CD4-positive, alpha-beta memory T cell (primary cell): ENCODE results near the gene RPS28. TPM values are rescaled to one million over a fixed set of nuclear protein-coding genes. Genes with fewer than 3 reads are reported as not detected.
A peak's percentile ranks its signal among the peaks of the same experiment; 100 is the strongest.
"Not testable (repeated sequence)": the region's sequence is repeated elsewhere in the genome, so short reads cannot be mapped to it uniquely, and the experiment has no call there.

Experiments
- CTCF ChIA-PET: fragments of 350-600 bp; sonication (Branson Sonifier 250); formaldehyde crosslinking; loops from one replicate; lab custom pipeline; 2021; ENCODE audit warnings: inconsistent platforms; ENCODE audit not compliant: partially characterized antibody; lab: Charles Lee
- POLR2A ChIA-PET: fragments of 350-600 bp; sonication (Branson Sonifier 250); formaldehyde crosslinking; loops from one replicate; lab custom pipeline; 2021; ENCODE audit not compliant: partially characterized antibody; lab: Charles Lee
- DNase-seq, 5 donors: peaks; one replicate each; pipeline versions ENCODE4 v3.0.0 to v3.0.0-alpha.2; 2020 to 2022; ENCODE audit warnings: mixed read lengths in 1 of 5
- H3K27ac ChIP-seq: one replicate; pipeline ENCODE4 v1.7.0; 2013; ENCODE audit warnings: low read depth, low read length
- H3K27me3 ChIP-seq: 2 replicates; pipeline ENCODE4 v1.7.0; 2013; ENCODE audit warnings: mild to moderate bottlenecking, low read length, moderate library complexity; ENCODE audit not compliant: insufficient read depth
- H3K36me3 ChIP-seq: 2 replicates; pipeline ENCODE4 v1.7.0; 2013; ENCODE audit warnings: mild to moderate bottlenecking, low read length, moderate library complexity; ENCODE audit not compliant: insufficient read depth
- H3K4me1 ChIP-seq: 2 replicates; pipeline ENCODE4 v1.7.0; 2013; ENCODE audit warnings: mild to moderate bottlenecking, low read length, moderate library complexity; ENCODE audit not compliant: insufficient read depth
- H3K4me3 ChIP-seq, 2 donors: one replicate each; pipeline ENCODE4 v1.7.0; 2013; ENCODE audit warnings: low read length in 2 of 2, mild to moderate bottlenecking in 1 of 2
- H3K9me3 ChIP-seq, 2 donors: one replicate each; pipeline ENCODE4 v1.7.0; 2013; ENCODE audit warnings: low read length in 2 of 2, control low read depth in 1 of 2; ENCODE audit not compliant: control insufficient read depth in 1 of 2
- H3K27ac Mint-ChIP-seq, 7 donors: one replicate each; pipeline ENCODE4 v1.8.0; 2020 to 2021; ENCODE audit warnings: mixed read lengths in 7 of 7, mild to moderate bottlenecking in 6 of 7, inconsistent platforms in 3 of 7, moderate library complexity in 3 of 7
- H3K27me3 Mint-ChIP-seq, 2 donors: one replicate each; pipeline ENCODE4 v1.8.0; 2020 to 2021; ENCODE audit warnings: mixed read lengths in 2 of 2
- H3K36me3 Mint-ChIP-seq, 2 donors: one replicate each; pipeline ENCODE4 v1.8.0; 2020 to 2021; ENCODE audit warnings: mixed read lengths in 2 of 2, inconsistent platforms in 1 of 2, mild to moderate bottlenecking in 1 of 2
- H3K4me1 Mint-ChIP-seq, 4 donors: one replicate each; pipeline ENCODE4 v1.8.0; 2020 to 2021; ENCODE audit warnings: mixed read lengths in 4 of 4, mild to moderate bottlenecking in 1 of 4
- H3K4me3 Mint-ChIP-seq, 8 donors: one replicate each; pipeline ENCODE4 v1.8.0; 2020 to 2021; ENCODE audit warnings: mixed read lengths in 8 of 8, mild to moderate bottlenecking in 7 of 8, moderate library complexity in 6 of 8, inconsistent platforms in 3 of 8
- H3K9me3 Mint-ChIP-seq, 8 donors: one replicate each; pipeline ENCODE4 v1.8.0; 2020 to 2021; ENCODE audit warnings: mixed read lengths in 8 of 8, mild to moderate bottlenecking in 5 of 8, inconsistent platforms in 3 of 8, moderate library complexity in 1 of 8
- intact Hi-C: fragments of 100-400 bp; cut with micrococcal nuclease; formaldehyde crosslinking; loops from one replicate; pipeline ENCODE4 v1.15.1; 2023
- polyA plus RNA-seq, 2 donors: library from polyadenylated mRNA; unstranded; fragments of 300-500 nt; fragmentation: Illumina TruSeq; gene quantifications; one replicate each; pipeline ENCODE4 v1.2.3, GENCODE V29; 2021
- total RNA-seq, 2 experiments: library from RNA; stranded (reverse); gene quantifications; one replicate each; pipeline ENCODE4 v1.2.3, GENCODE V29; 2021

The RPS28 gene
- total and polyA plus RNA-seq, 4 experiments from 2014 or later: 1,408 to 3,045 (median 2,940) TPM

GRCh38 chr19:8340341-8341096 lies 19.2 kb downstream of the RPS28 start:
- ChIA-PET CTCF (interaction anchor here (0.8 to 7.0 kb wide), 3 partner anchors 13 to 73 kb away, joined by 3 to 76 read pairs (median 5); partner anchors contain the start of gene MARCHF2), POLR2A (interaction anchor here (3.3 kb wide), 1 partner anchor 19 kb away, joined by 16 read pairs; the partner anchor contains the start of genes NDUFA7 and RPS28)
- no peak overlapping the region for H3K4me3 ChIP-seq
- Mint-ChIP-seq H3K36me3 (no peaks in the 10 kb centered on the region), H3K27ac (no peak overlapping the region), H3K4me1 (peaks cover 4 to 19% (median 13%) of the 10 kb centered on the region in 4 donors), H3K9me3 (no peaks in the 10 kb centered on the region), H3K4me3 (peak overlapping the region in 2 of 8 donors; percentile 8 to 43), H3K27me3 (peaks cover 8 to 13% of the 10 kb centered on the region in 2 donors)
- H3K27me3 ChIP-seq: no peaks in the 10 kb centered on the region
- no peaks in the 10 kb centered on the region for H3K36me3 ChIP-seq
- no peaks in the 10 kb centered on the region for H3K9me3 ChIP-seq
- intact Hi-C loops: no loop called here
- DNase-seq: no peak
- peaks cover 10% of the 10 kb centered on the region for H3K4me1 ChIP-seq
- H3K27ac ChIP-seq: no peak overlapping the region

- H3K4me3 ChIP-seq, H3K36me3 Mint-ChIP-seq, H3K9me3 Mint-ChIP-seq, DNase-seq, H3K36me3 ChIP-seq, H3K27ac ChIP-seq, intact Hi-C loops, H3K9me3 ChIP-seq, H3K27me3 ChIP-seq: not testable (repeated sequence)
- peak overlapping the region in 5 of 7 donors; percentile 22 to 60 (median 57) for H3K27ac Mint-ChIP-seq
- ChIA-PET CTCF (interaction anchor here (0.8 to 7.0 kb wide), 4 partner anchors 12 to 274 kb away, joined by 3 to 76 read pairs (median 4); partner anchors contain the start of gene MARCHF2), POLR2A (interaction anchor here (1.0 to 3.3 kb wide), 3 partner anchors 18 to 173 kb away, joined by 3 to 16 read pairs (median 6); partner anchors contain the start of genes NDUFA7, RPS28 and ZNF414)
- H3K4me1 Mint-ChIP-seq: peaks cover 1 to 13% (median 8%) of the 10 kb centered on the region in 4 donors
- peak overlapping the region in 7 of 8 donors; percentile 43 to 61 (median 51) for H3K4me3 Mint-ChIP-seq
- H3K4me1 ChIP-seq: peaks cover 10% of the 10 kb centered on the region
- H3K27me3 Mint-ChIP-seq: peaks cover 4 to 10% of the 10 kb centered on the region in 2 donors
Measured at GRCh38 chr19:8341504-8341903, 20.2 kb downstream of the RPS28 start.

GRCh38 chr19:8342316-8342683 lies 21.0 kb downstream of the RPS28 start:
- ChIA-PET POLR2A (interaction anchor here (1.2 to 3.3 kb wide), 4 partner anchors 11 to 172 kb away, joined by 4 to 16 read pairs (median 8); partner anchors contain the start of genes NDUFA7, RPS28 and ZNF414), CTCF (interaction anchor here (7.0 kb wide), 1 partner anchor 11 kb away, joined by 76 read pairs; no protein-coding TSS in a partner anchor)
- Histone ChIP-seq H3K9me3 (no peaks in the 10 kb centered on the region), H3K27ac (no peak overlapping the region), H3K27me3 (no peaks in the 10 kb centered on the region), H3K4me3 (no peak overlapping the region), H3K36me3 (no peaks in the 10 kb centered on the region), H3K4me1 (peaks cover 10% of the 10 kb centered on the region)
- peak overlapping the region in 4 of 7 donors; percentile 29 to 76 (median 46) for H3K27ac Mint-ChIP-seq
- no peak for DNase-seq
- intact Hi-C loops: no loop called here
- H3K36me3 Mint-ChIP-seq: no peaks in the 10 kb centered on the region
- H3K4me1 Mint-ChIP-seq: peaks cover 1 to 13% (median 8%) of the 10 kb centered on the region in 4 donors
- H3K9me3 Mint-ChIP-seq: no peaks in the 10 kb centered on the region
- H3K27me3 Mint-ChIP-seq: peaks cover 0 to 11% of the 10 kb centered on the region in 2 donors
- H3K4me3 Mint-ChIP-seq: peak overlapping the region in 7 of 8 donors; percentile 31 to 87 (median 61)

- Histone ChIP-seq H3K4me3 (peak within 1 kb of the TSS; percentile 11 to 52), H3K4me1 (peaks cover 10% of the 10 kb centered on the region), H3K27ac (peak within 1 kb of the TSS; percentile 43), H3K9me3 (no peaks in the 10 kb centered on the region), H3K27me3 (no peaks in the 10 kb centered on the region), H3K36me3 (no peaks in the 10 kb centered on the region)
- no peaks in the 10 kb centered on the region for H3K36me3 Mint-ChIP-seq
- POLR2A ChIA-PET: interaction anchor here (1.2 to 3.3 kb wide), 5 partner anchors 11 to 171 kb away, joined by 3 to 16 read pairs (median 6); partner anchors contain the start of genes NDUFA7, RPS28 and ZNF414
- peaks cover 0 to 13% (median 8%) of the 10 kb centered on the region in 4 donors for H3K4me1 Mint-ChIP-seq
- DNase-seq: peak; percentile 88 to 94 (median 89)
- no peaks in the 10 kb centered on the region for H3K9me3 Mint-ChIP-seq
- CTCF ChIA-PET: interaction anchor here (1.1 to 7.0 kb wide), 2 partner anchors 11 to 106 kb away, joined by 3 to 76 read pairs; no protein-coding TSS in a partner anchor
- intact Hi-C loops: loop anchor here (1.0 kb wide), 1 partner anchor 22 kb away; the partner anchor contains the start of genes NDUFA7 and RPS28
- peaks cover 0 to 7% of the 10 kb centered on the region in 2 donors for H3K27me3 Mint-ChIP-seq
- peak within 1 kb of the TSS; percentile 82 to 88 (median 86) for H3K4me3 Mint-ChIP-seq
- H3K27ac Mint-ChIP-seq: peak within 1 kb of the TSS; percentile 24 to 82 (median 70)
Measured at GRCh38 chr19:8342684-8343482, 21.6 kb downstream of the RPS28 start, which contains the start of gene KANK3. Gene KANK3 (minus strand): TSS chr19:8343262. CDS start chr19:8337828, 5,434 bp downstream.

- Histone ChIP-seq H3K27me3 (no peaks in the 10 kb centered on the region), H3K27ac (no peak overlapping the region), H3K4me1 (peaks cover 10% of the 10 kb centered on the region), H3K9me3 (no peaks in the 10 kb centered on the region), H3K4me3 (peak overlapping the region in 1 of 2 donors; percentile 52), H3K36me3 (no peaks in the 10 kb centered on the region)
- Mint-ChIP-seq H3K27ac (peak overlapping the region; percentile 24 to 82 (median 68)), H3K4me1 (peaks cover 0 to 13% (median 8%) of the 10 kb centered on the region in 4 donors), H3K36me3 (no peaks in the 10 kb centered on the region), H3K27me3 (peaks cover 0 to 4% of the 10 kb centered on the region in 2 donors), H3K4me3 (peak overlapping the region; percentile 82 to 88 (median 86)), H3K9me3 (no peaks in the 10 kb centered on the region)
- no peak for DNase-seq
- CTCF ChIA-PET: interaction anchor here (1.1 to 7.0 kb wide), 2 partner anchors 10 to 105 kb away, joined by 3 to 76 read pairs; no protein-coding TSS in a partner anchor
- intact Hi-C loops: loop anchor here (1.0 kb wide), 1 partner anchor 22 kb away; the partner anchor contains the start of genes NDUFA7 and RPS28
- POLR2A ChIA-PET: interaction anchor here (0.9 to 3.3 kb wide), 6 partner anchors 10 to 170 kb away, joined by 3 to 16 read pairs (median 5); partner anchors contain the start of genes NDUFA7, RAB11B, RPS28 and ZNF414
Measured at GRCh38 chr19:8343483-8343844, 22.2 kb downstream of the RPS28 start.

GRCh38 chr19:8349629-8350372 lies 28.5 kb downstream of the RPS28 start:
- not testable (repeated sequence) for H3K4me3 ChIP-seq, H3K9me3 Mint-ChIP-seq, H3K4me3 Mint-ChIP-seq, H3K4me1 ChIP-seq, H3K27me3 ChIP-seq, H3K9me3 ChIP-seq, H3K36me3 ChIP-seq, H3K27ac ChIP-seq, H3K36me3 Mint-ChIP-seq, DNase-seq, H3K4me1 Mint-ChIP-seq
- CTCF ChIA-PET: interaction anchor here (0.6 kb wide), 1 partner anchor 783 kb away, joined by 3 read pairs; no protein-coding TSS in a partner anchor
- intact Hi-C loops: loop anchor here (5.0 kb wide), 1 partner anchor 158 kb away; no protein-coding TSS in a partner anchor
- POLR2A ChIA-PET: interaction anchor here (0.6 kb wide), 1 partner anchor 224 kb away, joined by 3 read pairs; no protein-coding TSS in a partner anchor
- Mint-ChIP-seq H3K27me3 (peaks cover 11 to 13% of the 10 kb centered on the region in 2 donors), H3K27ac (peak overlapping the region in 1 of 7 donors; percentile 79)
